Gastrocnemius medialis (tissue), 4 donors: ENCODE measurements around the gene LRRC40. TPM values are rescaled to one million over a fixed set of nuclear protein-coding genes. Genes with fewer than 3 reads are reported as not detected.

Experiments
- ATAC-seq, 2 donors: fragments of 150-250 bp; one replicate each; pipeline ENCODE4 v1.9.1; 2016
- DNase-seq, 2 donors: peaks; one replicate each; pipeline ENCODE4 v3.0.0-alpha.2; 2019
- H3K27ac ChIP-seq, 4 donors: fragments of 200-600 bp; sonication (generic); 1 replicate in 1 of 4; 2 replicates in 3 of 4; pipeline ENCODE4 v1.5.1; 2016 to 2018; ENCODE audit warnings: mild to moderate bottlenecking in 2 of 4, moderate library complexity in 1 of 4
- H3K27me3 ChIP-seq, 3 donors: fragments of 200-600 bp; sonication (generic) in 2 of 3; 1 replicate in 1 of 3; 2 replicates in 2 of 3; pipeline versions ENCODE4 v1.5.1 to v1.6.0; 2016 to 2019; ENCODE audit warnings: mild to moderate bottlenecking in 1 of 3, moderate library complexity in 1 of 3
- H3K36me3 ChIP-seq, 2 donors: fragments of 200-600 bp; sonication (generic) in 1 of 2; one replicate each; pipeline ENCODE4 v1.5.1; 2017 to 2018
- H3K4me1 ChIP-seq, 2 donors: fragments of 200-600 bp; sonication (generic) in 1 of 2; one replicate each; pipeline ENCODE4 v1.5.1; 2016 to 2017; ENCODE audit warnings: mild to moderate bottlenecking in 2 of 2
- H3K4me3 ChIP-seq, 4 donors: fragments of 200-600 bp; sonication (generic) in 3 of 4; 1 replicate in 1 of 4; 2 replicates in 3 of 4; pipeline ENCODE4 v1.5.1; 2016 to 2019; ENCODE audit warnings: mild to moderate bottlenecking in 2 of 4
- H3K9me3 ChIP-seq, 3 donors: fragments of 200-600 bp; sonication (generic) in 2 of 3; 1 replicate in 1 of 3; 2 replicates in 2 of 3; pipeline ENCODE4 v1.5.1; 2016 to 2019
- POLR2A ChIP-seq, 2 donors: fragments of 450-650 bp; IDR thresholded peaks; one replicate each; pipeline ENCODE4 v1.6.1; 2017; ENCODE audit warnings: antibody characterized with exemption in 2 of 2, mild to moderate bottlenecking in 2 of 2, moderate library complexity in 2 of 2
- in situ Hi-C, 4 donors: fragments of 200-750 bp; cut with MboI; loops; one replicate each; pipeline versions ENCODE4 v1.15.0 to v1.8.0; 2017; ENCODE audit warnings: low sequenced_read_pairs in 4 of 4
- intact Hi-C: fragments of 100-400 bp; cut with DNase I; formaldehyde crosslinking; loops from one replicate; pipeline ENCODE4 v1.15.1; 2023; ENCODE audit warnings: low total_unique reads
- total RNA-seq, 4 donors: library from RNA; depleted of rRNA; stranded (reverse); fragments of >200 nt; gene quantifications; one replicate each; pipeline versions ENCODE4 v1.1.0 to v1.2.3, GENCODE V29; 2016
- TF ChIP-seq, protein P1 (sequence below), 5 experiments: fragments of 450-650 bp in 3 of 5; fragments of 200-600 bp in 2 of 5; sonication (generic) in 2 of 5; IDR thresholded peaks in 4 of 5; conservative IDR thresholded peaks in 1 of 5; 1 replicate in 4 of 5; 2 replicates in 1 of 5; pipeline ENCODE4 v1.5.1; 2016 to 2019; ENCODE audit warnings: antibody characterized with exemption in 5 of 5, mild to moderate bottlenecking in 3 of 5, moderate library complexity in 3 of 5

LRRC40 gene
- total RNA-seq, 4 donors from 2014 or later: 6.5 to 10.5 (median 9.3) TPM

DNA sequence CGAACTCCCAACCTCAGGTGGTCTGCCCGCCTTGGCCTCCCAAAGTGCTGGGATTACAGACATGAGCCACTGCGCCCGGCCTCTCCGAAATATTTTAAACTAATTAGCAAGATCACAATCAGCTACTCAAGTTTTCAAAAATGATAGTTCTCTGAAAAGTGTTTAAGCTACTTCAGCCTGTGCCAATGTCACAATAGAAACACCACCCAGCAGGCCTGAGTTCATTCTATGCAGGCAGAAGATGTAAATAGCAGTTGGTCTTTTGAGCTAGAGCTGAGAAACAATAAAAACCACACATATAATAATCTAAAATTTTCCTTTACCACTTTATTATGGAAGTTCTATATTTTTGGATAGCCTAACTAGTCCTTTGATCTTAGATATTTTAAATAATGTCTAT is 96.1 kb downstream of the LRRC40 start:
- no peak for TF ChIP-seq POLR2A (IDR thresholded peaks at IDR 0.05)
- TF ChIP-seq, protein P1, sequence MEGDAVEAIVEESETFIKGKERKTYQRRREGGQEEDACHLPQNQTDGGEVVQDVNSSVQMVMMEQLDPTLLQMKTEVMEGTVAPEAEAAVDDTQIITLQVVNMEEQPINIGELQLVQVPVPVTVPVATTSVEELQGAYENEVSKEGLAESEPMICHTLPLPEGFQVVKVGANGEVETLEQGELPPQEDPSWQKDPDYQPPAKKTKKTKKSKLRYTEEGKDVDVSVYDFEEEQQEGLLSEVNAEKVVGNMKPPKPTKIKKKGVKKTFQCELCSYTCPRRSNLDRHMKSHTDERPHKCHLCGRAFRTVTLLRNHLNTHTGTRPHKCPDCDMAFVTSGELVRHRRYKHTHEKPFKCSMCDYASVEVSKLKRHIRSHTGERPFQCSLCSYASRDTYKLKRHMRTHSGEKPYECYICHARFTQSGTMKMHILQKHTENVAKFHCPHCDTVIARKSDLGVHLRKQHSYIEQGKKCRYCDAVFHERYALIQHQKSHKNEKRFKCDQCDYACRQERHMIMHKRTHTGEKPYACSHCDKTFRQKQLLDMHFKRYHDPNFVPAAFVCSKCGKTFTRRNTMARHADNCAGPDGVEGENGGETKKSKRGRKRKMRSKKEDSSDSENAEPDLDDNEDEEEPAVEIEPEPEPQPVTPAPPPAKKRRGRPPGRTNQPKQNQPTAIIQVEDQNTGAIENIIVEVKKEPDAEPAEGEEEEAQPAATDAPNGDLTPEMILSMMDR (IDR thresholded peaks at IDR 0.05 in 4 of 5, conservative IDR thresholded peaks at IDR 0.05 in 1 of 5): no peak
- H3K9me3 ChIP-seq: no peaks in the 10 kb centered on the region
- H3K4me3 ChIP-seq: no peak overlapping the region
- ATAC-seq: no peak
- DNase-seq: no peak
- in situ Hi-C loops (no loop called here), intact Hi-C loops (no loop called here)
- H3K4me1 ChIP-seq: no peaks in the 10 kb centered on the region
- no peaks in the 10 kb centered on the region for H3K36me3 ChIP-seq
- H3K27me3 ChIP-seq: no peaks in the 10 kb centered on the region
- H3K27ac ChIP-seq: no peak overlapping the region

DNA sequence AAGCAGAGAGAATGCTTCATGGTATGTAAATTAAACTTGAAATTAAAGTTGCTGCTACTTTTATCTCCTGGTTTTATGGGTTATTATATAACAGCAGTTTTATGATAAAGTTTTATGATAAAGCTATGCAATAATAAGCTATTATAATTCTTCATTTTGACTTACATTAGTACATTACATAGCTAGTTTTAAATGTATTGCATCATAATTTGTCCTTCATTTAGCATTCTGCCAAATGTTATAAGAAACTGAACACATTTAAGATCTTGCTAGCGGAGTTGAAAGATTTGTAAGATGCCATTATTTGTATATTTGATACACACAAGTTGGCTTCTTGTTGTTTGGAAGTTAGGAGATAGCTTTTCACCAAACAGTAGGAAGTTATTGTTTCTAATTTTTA is 101.6 kb downstream of the LRRC40 start:
- no peak overlapping the region for H3K4me3 ChIP-seq
- DNase-seq: no peak
- intact Hi-C loops: no loop called here
- H3K36me3 ChIP-seq: no peaks in the 10 kb centered on the region
- H3K4me1 ChIP-seq: no peaks in the 10 kb centered on the region
- H3K27me3 ChIP-seq: no peaks in the 10 kb centered on the region
- in situ Hi-C loops: no loop called here
- no peaks in the 10 kb centered on the region for H3K9me3 ChIP-seq
- H3K27ac ChIP-seq: no peak overlapping the region
- TF ChIP-seq, protein P1 (IDR thresholded peaks at IDR 0.05 in 4 of 5, conservative IDR thresholded peaks at IDR 0.05 in 1 of 5): no peak
- no peak for TF ChIP-seq POLR2A (IDR thresholded peaks at IDR 0.05)
- ATAC-seq: no peak

DNA sequence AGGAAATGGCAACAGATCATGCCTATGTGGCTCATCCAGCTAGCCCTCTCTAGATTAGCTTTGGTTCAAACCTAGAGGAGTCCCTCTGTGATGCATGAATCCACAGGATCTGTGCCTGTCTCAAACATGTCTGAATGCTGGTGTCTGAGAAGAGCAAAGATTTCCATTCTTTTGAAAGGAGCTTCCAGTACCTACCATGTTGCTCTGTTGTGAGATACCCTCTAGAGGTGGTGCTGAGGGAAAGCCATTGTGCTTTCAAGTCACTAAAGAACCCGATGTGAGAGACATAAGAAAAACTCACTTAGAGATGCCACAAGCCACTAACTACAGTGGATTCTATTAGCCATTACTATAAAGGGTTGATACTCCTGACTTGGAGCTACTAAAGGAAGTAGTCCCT is 103.6 kb downstream of the LRRC40 start:
- no peak for DNase-seq
- intact Hi-C loops (no loop called here), in situ Hi-C loops (no loop called here)
- no peaks in the 10 kb centered on the region for H3K36me3 ChIP-seq
- no peak for ATAC-seq
- no peak overlapping the region for H3K4me3 ChIP-seq
- TF ChIP-seq POLR2A (IDR thresholded peaks at IDR 0.05): no peak
- TF ChIP-seq, protein P1 (IDR thresholded peaks at IDR 0.05 in 4 of 5, conservative IDR thresholded peaks at IDR 0.05 in 1 of 5): no peak
- no peaks in the 10 kb centered on the region for H3K4me1 ChIP-seq
- no peak overlapping the region for H3K27ac ChIP-seq
- H3K9me3 ChIP-seq: no peaks in the 10 kb centered on the region
- H3K27me3 ChIP-seq: no peaks in the 10 kb centered on the region

DNA sequence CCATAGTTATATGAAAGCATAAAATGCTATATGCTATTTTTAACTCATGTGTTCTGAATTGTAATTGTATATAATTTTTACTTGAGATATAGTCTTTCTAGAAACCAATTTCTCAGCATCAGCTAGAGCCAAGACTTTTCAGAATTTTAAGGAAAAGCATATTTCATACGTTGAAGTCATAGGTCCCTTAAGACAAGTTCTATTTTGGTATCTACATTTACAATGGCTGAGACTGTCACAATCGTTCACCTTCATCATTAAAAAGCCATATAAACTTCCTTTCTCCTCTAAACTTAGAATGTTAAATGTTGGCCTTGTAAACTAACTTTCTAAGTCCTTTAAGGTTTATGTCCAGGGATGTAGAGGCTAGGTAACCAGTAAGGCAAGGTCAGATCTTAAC is 104.1 kb downstream of the LRRC40 start:
- Histone ChIP-seq H3K27ac (no peak overlapping the region), H3K4me1 (no peaks in the 10 kb centered on the region), H3K4me3 (no peak overlapping the region), H3K27me3 (no peaks in the 10 kb centered on the region), H3K9me3 (no peaks in the 10 kb centered on the region), H3K36me3 (no peaks in the 10 kb centered on the region)
- TF ChIP-seq POLR2A (IDR thresholded peaks at IDR 0.05): no peak
- TF ChIP-seq, protein P1 (IDR thresholded peaks at IDR 0.05 in 4 of 5, conservative IDR thresholded peaks at IDR 0.05 in 1 of 5): no peak
- intact Hi-C loops: no loop called here
- no peak for ATAC-seq
- in situ Hi-C loops: no loop called here
- DNase-seq: no peak

Other genes with a start within 250 kb of the LRRC40 start
- 100 to 1,000 TPM in 1 of 4 donors, 10 to 100 TPM in 3; 42.4 to 135 (median 52.2) TPM for gene SRSF11, start 15.8 kb upstream of the LRRC40 start, total RNA-seq
- 10 to 100 TPM in 2 of 4 donors, 1 to 10 TPM in 2; 9.6 to 13.5 (median 11.1) TPM for gene ANKRD13C, start 149.1 kb upstream of the LRRC40 start, total RNA-seq
- gene CTH, start 205.7 kb upstream of the LRRC40 start, total RNA-seq: 1 to 10 TPM; 1.3 to 6.9 (median 2.5) TPM